ENCODE data around the gene ACBD6. TPM values are rescaled to one million over a fixed set of nuclear protein-coding genes. Genes with fewer than 3 reads are reported as not detected.

Gene ACBD6
- total RNA-seq, 1 donor from 2014 or later = 80.5 TPM

DNA sequence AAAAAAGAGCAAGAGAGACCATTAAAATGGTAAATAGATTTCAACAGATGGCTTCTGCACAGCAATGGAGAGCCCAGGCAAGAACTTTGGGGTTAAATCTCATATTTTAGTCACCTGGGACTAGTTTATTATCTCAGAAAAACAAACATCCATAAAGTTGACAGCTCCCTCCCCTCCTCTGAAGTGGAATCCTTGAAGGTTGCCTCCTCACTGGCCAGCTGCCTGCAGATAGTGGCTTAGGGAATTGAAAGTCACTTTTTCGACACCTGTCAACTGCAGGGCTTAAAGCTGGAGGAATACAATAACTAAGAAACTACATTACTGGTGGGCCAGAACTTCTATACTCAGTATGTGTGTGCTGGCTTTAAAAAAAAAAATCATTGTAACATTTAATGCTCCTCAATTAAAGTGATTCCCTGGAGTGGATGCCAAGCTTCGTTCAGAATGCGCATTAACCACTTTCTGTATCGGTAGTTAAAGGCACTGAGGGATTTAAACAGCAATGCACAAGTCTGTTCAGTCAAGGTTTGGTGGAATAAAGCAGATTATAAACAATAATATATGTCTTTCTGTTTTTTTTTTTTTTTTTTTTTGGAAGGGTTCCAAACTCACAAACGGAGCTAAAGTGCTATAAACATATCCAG, 219.9 kb downstream of the ACBD6 start:
- H3K4me1 Mint-ChIP-seq = peaks cover 23% of the 10 kb centered on the region
- DNase-seq (ENCODE audit: low spot score in 2 of 2, unreplicated experiment in 2 of 2) = no peak
- no peaks in the 10 kb centered on the region for H3K9me3 Mint-ChIP-seq
- peak overlapping the region; percentile 65 for H3K27ac Mint-ChIP-seq
- TF ChIP-seq, protein P1, sequence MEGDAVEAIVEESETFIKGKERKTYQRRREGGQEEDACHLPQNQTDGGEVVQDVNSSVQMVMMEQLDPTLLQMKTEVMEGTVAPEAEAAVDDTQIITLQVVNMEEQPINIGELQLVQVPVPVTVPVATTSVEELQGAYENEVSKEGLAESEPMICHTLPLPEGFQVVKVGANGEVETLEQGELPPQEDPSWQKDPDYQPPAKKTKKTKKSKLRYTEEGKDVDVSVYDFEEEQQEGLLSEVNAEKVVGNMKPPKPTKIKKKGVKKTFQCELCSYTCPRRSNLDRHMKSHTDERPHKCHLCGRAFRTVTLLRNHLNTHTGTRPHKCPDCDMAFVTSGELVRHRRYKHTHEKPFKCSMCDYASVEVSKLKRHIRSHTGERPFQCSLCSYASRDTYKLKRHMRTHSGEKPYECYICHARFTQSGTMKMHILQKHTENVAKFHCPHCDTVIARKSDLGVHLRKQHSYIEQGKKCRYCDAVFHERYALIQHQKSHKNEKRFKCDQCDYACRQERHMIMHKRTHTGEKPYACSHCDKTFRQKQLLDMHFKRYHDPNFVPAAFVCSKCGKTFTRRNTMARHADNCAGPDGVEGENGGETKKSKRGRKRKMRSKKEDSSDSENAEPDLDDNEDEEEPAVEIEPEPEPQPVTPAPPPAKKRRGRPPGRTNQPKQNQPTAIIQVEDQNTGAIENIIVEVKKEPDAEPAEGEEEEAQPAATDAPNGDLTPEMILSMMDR (IDR thresholded peaks at IDR 0.05; ENCODE audit: unreplicated experiment) = no peak
- H3K36me3 Mint-ChIP-seq = peaks cover 19% of the 10 kb centered on the region
- no peaks in the 10 kb centered on the region for H3K27me3 Mint-ChIP-seq (ENCODE audit: low read depth)
- H3K4me3 Mint-ChIP-seq = no peak overlapping the region

DNA sequence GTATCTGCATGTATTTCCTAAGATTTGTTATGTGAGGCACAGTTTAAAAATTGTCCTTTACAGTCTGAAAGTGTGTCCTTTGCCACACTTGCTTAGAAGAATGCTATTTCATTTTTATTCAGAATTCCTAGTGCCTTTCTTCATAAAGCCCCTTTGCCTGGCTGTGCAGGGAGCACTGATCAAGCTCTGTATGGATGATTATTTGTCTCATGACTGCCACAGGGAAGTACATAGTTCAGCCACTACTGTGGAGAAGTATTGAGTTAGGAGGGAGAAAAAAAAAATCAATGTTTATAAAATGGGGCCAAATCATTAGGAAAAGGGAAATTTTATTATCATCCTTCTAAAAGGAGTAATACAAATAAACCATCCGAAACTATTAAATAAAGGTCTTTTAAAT, 220.9 kb downstream of the ACBD6 start:
- no peaks in the 10 kb centered on the region for H3K27me3 Mint-ChIP-seq (ENCODE audit: low read depth)
- TF ChIP-seq, protein P1 (IDR thresholded peaks at IDR 0.05; ENCODE audit: unreplicated experiment) = no peak
- H3K4me3 Mint-ChIP-seq = no peak overlapping the region
- H3K27ac Mint-ChIP-seq = no peak overlapping the region
- peaks cover 19% of the 10 kb centered on the region for H3K36me3 Mint-ChIP-seq
- H3K4me1 Mint-ChIP-seq = peaks cover 31% of the 10 kb centered on the region
- no peak for DNase-seq (ENCODE audit: low spot score in 2 of 2, unreplicated experiment in 2 of 2)
- no peaks in the 10 kb centered on the region for H3K9me3 Mint-ChIP-seq

DNA sequence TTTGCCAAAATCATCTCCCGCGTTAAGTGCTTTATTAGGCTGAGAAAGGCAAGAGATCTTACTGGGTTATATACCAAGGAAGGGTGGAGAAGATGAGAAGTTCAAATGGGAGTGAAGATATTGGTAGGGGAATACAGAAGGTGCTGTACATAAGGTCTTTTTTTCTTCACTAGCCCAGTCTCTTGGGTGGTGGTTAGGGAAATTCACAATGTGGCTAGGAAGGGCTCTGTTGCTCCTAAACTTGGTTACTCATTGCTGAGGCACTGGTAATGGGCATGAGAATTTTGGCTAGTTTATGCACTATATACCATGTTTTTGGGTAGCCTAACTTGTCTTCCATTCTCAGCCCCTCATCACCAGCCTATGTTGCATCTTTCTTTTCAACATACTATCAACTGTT, 221.8 kb downstream of the ACBD6 start:
- Mint-ChIP-seq H3K9me3 (no peaks in the 10 kb centered on the region), H3K27ac (no peak overlapping the region), H3K4me3 (no peak overlapping the region), H3K27me3 (ENCODE audit: low read depth) (no peaks in the 10 kb centered on the region), H3K4me1 (peaks cover 34% of the 10 kb centered on the region), H3K36me3 (peaks cover 19% of the 10 kb centered on the region)
- TF ChIP-seq, protein P1 (IDR thresholded peaks at IDR 0.05; ENCODE audit: unreplicated experiment) = no peak
- DNase-seq (ENCODE audit: low spot score in 2 of 2, unreplicated experiment in 2 of 2) = no peak

DNA sequence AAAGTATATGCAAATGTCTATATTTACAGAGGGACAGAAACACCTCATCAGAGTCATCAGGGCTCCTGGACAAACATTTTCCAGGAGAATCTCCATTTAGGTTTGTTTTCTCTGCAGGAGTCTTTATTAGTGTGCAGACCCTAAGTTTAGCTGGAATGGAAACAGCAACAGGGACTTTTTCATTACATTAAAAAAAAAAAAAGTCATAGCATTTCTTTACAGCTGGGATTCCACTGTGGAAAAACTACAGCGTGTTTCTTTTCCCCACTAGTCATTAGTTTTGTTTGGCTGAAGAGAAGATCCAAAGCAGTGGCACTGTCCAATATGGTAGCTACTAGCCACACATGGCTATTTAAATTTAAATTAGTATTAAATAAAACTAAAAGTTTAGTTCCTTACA, 222.7 kb downstream of the ACBD6 start:
- Mint-ChIP-seq H3K36me3 (peaks cover 20% of the 10 kb centered on the region), H3K4me1 (peaks cover 34% of the 10 kb centered on the region), H3K27me3 (ENCODE audit: low read depth) (no peaks in the 10 kb centered on the region), H3K4me3 (no peak overlapping the region), H3K27ac (no peak overlapping the region), H3K9me3 (no peaks in the 10 kb centered on the region)
- TF ChIP-seq, protein P1 (IDR thresholded peaks at IDR 0.05; ENCODE audit: unreplicated experiment) = no peak
- no peak for DNase-seq (ENCODE audit: low spot score in 2 of 2, unreplicated experiment in 2 of 2)

DNA sequence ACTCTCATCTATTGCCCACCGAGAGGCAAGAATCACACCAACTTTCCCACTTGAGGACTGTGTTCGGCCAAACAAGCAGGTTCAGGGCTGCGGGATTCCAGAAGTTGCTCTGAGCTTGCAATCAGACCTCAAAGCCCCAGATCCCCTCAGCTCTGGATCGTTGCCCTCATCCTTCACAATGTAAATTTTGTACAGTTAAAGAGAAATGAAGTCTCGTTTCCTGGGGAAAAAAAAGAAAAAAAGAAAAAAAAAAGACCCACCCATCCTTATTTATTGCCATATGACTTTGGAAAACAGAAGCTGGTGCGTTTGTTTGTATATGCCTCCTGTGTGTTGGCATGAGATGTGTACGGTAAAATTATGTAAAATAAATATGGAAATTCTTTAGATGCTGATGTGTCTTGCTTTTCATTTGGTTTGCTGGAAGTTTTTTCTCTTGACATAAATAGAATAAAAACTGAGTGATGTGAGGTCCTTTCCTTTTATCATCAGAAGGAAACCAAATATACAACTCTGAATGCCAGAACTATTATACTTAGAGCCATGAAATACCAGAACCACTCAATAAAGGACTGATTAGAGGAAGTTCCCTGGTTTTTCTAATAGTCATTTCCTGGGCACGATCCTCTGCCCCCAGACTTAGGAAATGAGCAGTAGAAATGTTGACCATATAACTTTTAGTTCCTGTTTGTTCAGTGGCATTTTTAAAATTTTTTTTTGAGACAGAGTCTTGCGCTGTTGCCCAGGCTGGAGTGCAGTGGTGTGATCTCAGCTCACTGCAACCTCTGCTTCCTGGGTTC, 223.6 kb downstream of the ACBD6 start:
- peaks cover 34% of the 10 kb centered on the region for H3K4me1 Mint-ChIP-seq
- TF ChIP-seq, protein P1 (IDR thresholded peaks at IDR 0.05; ENCODE audit: unreplicated experiment) = no peak

More for the DNA sequence above, 223.6 kb downstream of the ACBD6 start:
- Mint-ChIP-seq H3K27me3 (ENCODE audit: low read depth) (no peaks in the 10 kb centered on the region), H3K27ac (no peak overlapping the region), H3K36me3 (peaks cover 23% of the 10 kb centered on the region), H3K4me3 (no peak overlapping the region), H3K9me3 (no peaks in the 10 kb centered on the region)
- no peak for DNase-seq (ENCODE audit: low spot score in 2 of 2, unreplicated experiment in 2 of 2)
